SK-N-SH (cell line): ENCODE results near the gene EIF2S2. TPM values are rescaled to one million over a fixed set of nuclear protein-coding genes. Genes with fewer than 3 reads are reported as not detected.

Experiments
- CTCF ChIA-PET: fragments of 300-600, 350-600 bp; formaldehyde crosslinking; extraction: SDS; loops from one replicate; lab custom pipeline; 2021; lab: Yijun Ruan, JAX
- POLR2A ChIA-PET: fragments of 350-600 bp; sonication (Branson Sonifier 250); formaldehyde crosslinking; extraction: SDS; loops from one replicate; lab custom pipeline; 2020; ENCODE audit warnings: antibody characterized with exemption, inconsistent platforms; lab: Yijun Ruan, JAX
- DNase-seq: peaks from one replicate; pipeline ENCODE4 v3.0.0; 2012
- H2AFZ ChIP-seq: fragments of 200-600 bp; sonication (generic); 2 replicates; pipeline ENCODE4 v1.8.1; 2016; ENCODE audit warnings: antibody characterized with exemption, mild to moderate bottlenecking, low read depth
- H3F3A ChIP-seq: fragments of 200-600 bp; sonication (generic); replicated peaks from 2 replicates; pipeline ENCODE3; 2016; ENCODE audit warnings: antibody characterized with exemption, mild to moderate bottlenecking; ENCODE audit not compliant: insufficient read depth
- H3K27ac ChIP-seq, 2 experiments: fragments of 200-500 bp in 1 of 2; fragments of 200-600 bp in 1 of 2; sonication (Bioruptor generic) in 1 of 2; sonication (generic), shearing (Covaris generic) in 1 of 2; 2 replicates each; pipeline versions ENCODE4 v1.5.1 to v1.6.1; 2014 to 2016; ENCODE audit warnings: low read depth in 2 of 2, inconsistent platforms in 1 of 2, low read length in 1 of 2, mild to moderate bottlenecking in 1 of 2, mixed read lengths in 1 of 2
- H3K27me3 ChIP-seq: fragments of 200-600 bp; sonication (generic), shearing (Covaris generic); 2 replicates; pipeline ENCODE4 v1.6.1; 2016; ENCODE audit warnings: mixed run types; ENCODE audit not compliant: insufficient read depth
- H3K36me3 ChIP-seq, 2 experiments: fragments of 200-500 bp in 1 of 2; fragments of 200-600 bp in 1 of 2; sonication (Bioruptor generic) in 1 of 2; sonication (generic) in 1 of 2; replicated peaks in 1 of 2; 2 replicates each; pipeline versions ENCODE3 to v1.5.1; 2014 to 2016; ENCODE audit warnings: low read length in 1 of 2, mild to moderate bottlenecking in 1 of 2; ENCODE audit not compliant: insufficient read depth in 2 of 2, control insufficient read depth in 1 of 2
- H3K4me1 ChIP-seq, 2 experiments: fragments of 200-500 bp in 1 of 2; fragments of 200-600 bp in 1 of 2; sonication (Bioruptor generic) in 1 of 2; sonication (generic), shearing (Covaris generic) in 1 of 2; 2 replicates each; pipeline versions ENCODE4 v1.5.1 to v1.6.1; 2014 to 2016; ENCODE audit warnings: low read depth in 1 of 2, low read length in 1 of 2, mixed run types in 1 of 2; ENCODE audit not compliant: insufficient read depth in 2 of 2, control insufficient read depth in 1 of 2
- H3K4me2 ChIP-seq: fragments of 200-600 bp; sonication (generic), shearing (Covaris generic); 2 replicates; pipeline ENCODE4 v1.6.1; 2017; ENCODE audit warnings: mixed run types
- H3K4me3 ChIP-seq, 2 experiments: fragments of 200-500 bp in 1 of 2; fragments of 200-600 bp in 1 of 2; sonication (Bioruptor generic) in 1 of 2; sonication (generic), shearing (Covaris generic) in 1 of 2; 2 replicates each; pipeline versions ENCODE4 v1.5.1 to v1.8.1; 2014 to 2016; ENCODE audit warnings: low read depth in 2 of 2, inconsistent platforms in 1 of 2, low read length in 1 of 2, mild to moderate bottlenecking in 1 of 2, mixed read lengths in 1 of 2, moderate library complexity in 1 of 2
- H3K79me2 ChIP-seq: fragments of 200-600 bp; sonication (generic); 2 replicates; pipeline ENCODE4 v1.8.1; 2017; ENCODE audit warnings: mild to moderate bottlenecking; ENCODE audit not compliant: insufficient read depth
- H3K9ac ChIP-seq: fragments of 200-600 bp; sonication (generic); 2 replicates; pipeline ENCODE4 v1.6.1; 2017; ENCODE audit warnings: mixed run types
- H3K9me2 ChIP-seq: fragments of 200-600 bp; sonication (generic); 2 replicates; pipeline ENCODE4 v1.6.1; 2017; ENCODE audit warnings: mixed run types
- H3K9me3 ChIP-seq: fragments of 200-600 bp; sonication (generic); 2 replicates; pipeline ENCODE4 v1.6.1; 2017; ENCODE audit warnings: mixed run types, mild to moderate bottlenecking, moderate library complexity
- H4K20me1 ChIP-seq: fragments of 200-600 bp; sonication (generic); 2 replicates; pipeline ENCODE4 v1.6.1; 2017; ENCODE audit warnings: mild to moderate bottlenecking, mixed run types; ENCODE audit not compliant: insufficient read depth
- CHD2 ChIP-seq: fragments of 150-350 bp; IDR thresholded peaks from 2 replicates; pipeline ENCODE4 v1.6.1; 2018; ENCODE audit warnings: low read length; ENCODE audit not compliant: partially characterized antibody
- EP300 ChIP-seq, 2 experiments: IDR thresholded peaks; 2 replicates each; pipeline versions ENCODE4 v1.4.0 to v1.6.1; 2012; ENCODE audit warnings: borderline replicate concordance in 1 of 2, low read depth in 1 of 2, low read length in 1 of 2
- FOXJ3 ChIP-seq: sonication (generic); formaldehyde crosslinking; IDR thresholded peaks from 2 replicates; pipeline ENCODE4 v1.5.1; 2020; ENCODE audit warnings: mild to moderate bottlenecking, missing genetic modification reagents
- FOXM1 ChIP-seq: IDR thresholded peaks from 2 replicates; pipeline ENCODE4 v1.4.0; 2012; ENCODE audit warnings: low read depth, mild to moderate bottlenecking
- GABPA ChIP-seq: IDR thresholded peaks from 2 replicates; pipeline ENCODE4 v1.4.0; 2012; ENCODE audit warnings: low read depth, mild to moderate bottlenecking
- GATA2 ChIP-seq: sonication (generic); formaldehyde crosslinking; IDR thresholded peaks from 2 replicates; pipeline ENCODE4 v1.5.0; 2020; ENCODE audit warnings: mild to moderate bottlenecking, missing genetic modification reagents
- JUND ChIP-seq: IDR thresholded peaks from 2 replicates; pipeline ENCODE4 v1.4.0; 2012
- NFIC ChIP-seq: IDR thresholded peaks from 2 replicates; pipeline ENCODE4 v1.4.0; 2012; ENCODE audit warnings: borderline replicate concordance
- NRF1 ChIP-seq: IDR thresholded peaks from 2 replicates; pipeline ENCODE4 v1.6.1; 2012; ENCODE audit warnings: low read depth, mild to moderate bottlenecking, low read length
- RCOR1 ChIP-seq: fragments of 150-350 bp; IDR thresholded peaks from 2 replicates; pipeline ENCODE4 v1.6.1; 2017; ENCODE audit warnings: antibody characterized with exemption, low read length
- SIN3A ChIP-seq: IDR thresholded peaks from 2 replicates; pipeline ENCODE4 v1.6.1; 2012; ENCODE audit warnings: low read depth, mild to moderate bottlenecking, low read length, moderate library complexity, borderline replicate concordance
- SMC3 ChIP-seq: IDR thresholded peaks from 2 replicates; pipeline ENCODE4 v1.6.1; 2012; ENCODE audit warnings: low read depth, low read length, improper control_type of control experiment
- TCF12 ChIP-seq: IDR thresholded peaks from 2 replicates; pipeline ENCODE4 v1.4.0; 2012
- WGBS: methylation state at CpG from one replicate; pipeline ENCODE4 v1.1.6; 2017; ENCODE audit warnings: low lambda C conversion rate; 5-methylcytosine and 5-hydroxymethylcytosine counted together
- polyA plus RNA-seq, 3 experiments: library from polyadenylated mRNA; depleted of rRNA; stranded (reverse); fragments of >200 nt; gene quantifications; 2 replicates each; pipeline ENCODE4 v1.2.3, GENCODE V29; 2012
- TF ChIP-seq, protein P1 (sequence below): fragments of 150-350 bp; IDR thresholded peaks from 2 replicates; pipeline ENCODE4 v1.6.1; 2016; ENCODE audit warnings: mild to moderate bottlenecking, low read depth, low read length
- TF ChIP-seq, protein P2 (sequence below): IDR thresholded peaks from 2 replicates; pipeline ENCODE4 v1.4.0; 2012; ENCODE audit warnings: low read depth
- TF ChIP-seq, protein P3 (sequence below): IDR thresholded peaks from 2 replicates; pipeline ENCODE4; 2012

The EIF2S2 gene
- polyA plus RNA-seq, 1 of the 3 experiments (the other 2 are of a cell fraction): 50.7 TPM

DNA sequence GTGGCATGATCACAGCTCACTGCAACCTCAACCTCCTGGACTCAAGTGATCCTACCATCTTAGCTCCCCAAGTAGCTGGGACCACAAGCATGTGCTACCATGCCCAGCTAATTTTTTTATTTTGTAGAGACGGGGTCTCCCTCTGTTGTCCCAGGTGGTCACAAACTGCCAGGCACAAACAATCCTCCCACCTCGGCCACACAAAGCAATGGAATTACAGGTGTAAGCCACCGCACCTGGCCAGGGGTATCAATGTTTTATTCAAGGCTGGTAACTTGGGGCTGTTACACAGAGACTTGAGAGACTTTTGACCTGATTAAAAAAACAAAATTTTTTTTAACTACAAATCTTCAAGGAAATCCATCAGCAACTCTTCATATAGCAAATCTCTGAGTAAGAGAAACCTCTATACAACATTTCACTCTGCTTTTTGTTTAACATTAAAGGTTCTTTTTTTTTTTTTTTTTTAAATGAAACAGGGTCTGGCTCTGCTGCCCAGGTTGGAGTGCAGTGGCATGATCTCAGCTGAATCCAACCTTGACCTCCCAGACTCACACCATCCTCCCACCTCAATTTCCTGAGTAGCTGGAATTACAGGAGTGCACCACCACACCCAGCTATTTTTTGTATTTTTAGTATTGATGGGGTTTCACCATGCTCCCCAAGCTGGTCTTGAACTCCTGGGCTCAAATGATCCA lies 5.9 kb downstream of the EIF2S2 start:
- POLR2A ChIA-PET: interaction anchor here (0.5 to 0.6 kb wide), 2 partner anchors 10 to 122 kb away, joined by 3 to 4 read pairs; no protein-coding TSS in a partner anchor
- no peak for DNase-seq
- Histone ChIP-seq H4K20me1 (peaks cover 90% of the 10 kb centered on the region), H3K79me2 (peaks cover 100% of the 10 kb centered on the region), H3K9ac (no peak overlapping the region), H3K27me3 (no peaks in the 10 kb centered on the region), H3K27ac (no peak overlapping the region), H3K4me1 (peaks cover 5 to 21% of the 10 kb centered on the region in 2 experiments; a peak in 3 of 4 replicates), H3K4me3 (no peak overlapping the region), H3K9me3 (no peaks in the 10 kb centered on the region), H2AFZ (no peak overlapping the region), H3K4me2 (no peak overlapping the region), H3F3A (peaks cover 14% of the 10 kb centered on the region), H3K9me2 (no peaks in the 10 kb centered on the region), H3K36me3 (peaks cover 57 to 71% of the 10 kb centered on the region in 2 experiments)
- 100% methylated on average over 3 of the region's 3 CpGs for WGBS
- CTCF ChIA-PET: no interaction called here
- TF ChIP-seq FOXM1 (no peak), EP300 (IDR thresholded peaks at IDR 0.05; ENCODE audit: borderline replicate concordance in 1 of 2, low read depth in 1 of 2, low read length in 1 of 2) (no peak), TCF12 (no peak), GATA2 (no peak), GABPA (no peak), FOXJ3 (CRISPR knock-in tag) (no peak), NRF1 (no peak)

DNA sequence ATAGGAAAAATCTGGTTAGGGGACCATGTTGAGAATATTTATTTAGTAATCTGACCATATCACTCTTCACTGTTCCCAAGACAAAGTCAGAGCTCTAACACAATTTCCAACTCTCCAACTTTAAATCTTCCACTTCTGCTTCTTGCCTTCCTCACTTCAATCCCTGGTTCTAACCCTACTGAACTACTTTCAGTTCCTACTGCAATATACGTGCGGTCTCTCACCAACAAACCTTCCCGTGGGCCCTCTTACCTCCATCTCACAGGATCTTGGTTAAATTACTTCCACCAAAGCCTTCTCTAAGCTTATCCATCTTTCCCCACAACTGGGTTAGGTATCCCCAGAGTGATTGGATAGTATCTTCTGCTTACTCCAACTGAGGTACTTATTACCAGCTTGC lies 8.0 kb downstream of the EIF2S2 start:
- Histone ChIP-seq H3K4me3 (no peak overlapping the region), H3K27ac (no peak overlapping the region), H3K9me2 (no peaks in the 10 kb centered on the region), H3K9ac (no peak overlapping the region), H3K27me3 (no peaks in the 10 kb centered on the region), H2AFZ (no peak overlapping the region), H3K79me2 (peaks cover 97% of the 10 kb centered on the region), H3K4me2 (no peak overlapping the region), H4K20me1 (peaks cover 88% of the 10 kb centered on the region), H3K4me1 (peaks cover 0 to 14% of the 10 kb centered on the region in 2 experiments; a peak in 2 of 4 replicates), H3K9me3 (no peaks in the 10 kb centered on the region), H3F3A (peaks cover 19% of the 10 kb centered on the region), H3K36me3 (peaks cover 69 to 78% of the 10 kb centered on the region in 2 experiments)
- CTCF ChIA-PET: interaction anchor here (1.1 to 1.4 kb wide), 2 partner anchors 9 to 25 kb away, joined by 3 read pairs; no protein-coding TSS in a partner anchor
- TF ChIP-seq SMC3: no peak
- TF ChIP-seq CHD2: no peak
- TF ChIP-seq FOXJ3 (CRISPR knock-in tag): no peak
- TF ChIP-seq, protein P1, sequence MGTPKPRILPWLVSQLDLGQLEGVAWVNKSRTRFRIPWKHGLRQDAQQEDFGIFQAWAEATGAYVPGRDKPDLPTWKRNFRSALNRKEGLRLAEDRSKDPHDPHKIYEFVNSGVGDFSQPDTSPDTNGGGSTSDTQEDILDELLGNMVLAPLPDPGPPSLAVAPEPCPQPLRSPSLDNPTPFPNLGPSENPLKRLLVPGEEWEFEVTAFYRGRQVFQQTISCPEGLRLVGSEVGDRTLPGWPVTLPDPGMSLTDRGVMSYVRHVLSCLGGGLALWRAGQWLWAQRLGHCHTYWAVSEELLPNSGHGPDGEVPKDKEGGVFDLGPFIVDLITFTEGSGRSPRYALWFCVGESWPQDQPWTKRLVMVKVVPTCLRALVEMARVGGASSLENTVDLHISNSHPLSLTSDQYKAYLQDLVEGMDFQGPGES: no peak
- TF ChIP-seq JUND: no peak
- TF ChIP-seq RCOR1: no peak
- no peak for TF ChIP-seq NFIC
- TF ChIP-seq, protein P2, sequence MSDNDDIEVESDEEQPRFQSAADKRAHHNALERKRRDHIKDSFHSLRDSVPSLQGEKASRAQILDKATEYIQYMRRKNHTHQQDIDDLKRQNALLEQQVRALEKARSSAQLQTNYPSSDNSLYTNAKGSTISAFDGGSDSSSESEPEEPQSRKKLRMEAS: no peak
- TF ChIP-seq, protein P3, sequence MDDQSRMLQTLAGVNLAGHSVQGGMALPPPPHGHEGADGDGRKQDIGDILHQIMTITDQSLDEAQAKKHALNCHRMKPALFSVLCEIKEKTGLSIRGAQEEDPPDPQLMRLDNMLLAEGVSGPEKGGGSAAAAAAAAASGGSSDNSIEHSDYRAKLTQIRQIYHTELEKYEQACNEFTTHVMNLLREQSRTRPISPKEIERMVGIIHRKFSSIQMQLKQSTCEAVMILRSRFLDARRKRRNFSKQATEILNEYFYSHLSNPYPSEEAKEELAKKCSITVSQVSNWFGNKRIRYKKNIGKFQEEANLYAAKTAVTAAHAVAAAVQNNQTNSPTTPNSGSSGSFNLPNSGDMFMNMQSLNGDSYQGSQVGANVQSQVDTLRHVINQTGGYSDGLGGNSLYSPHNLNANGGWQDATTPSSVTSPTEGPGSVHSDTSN: no peak
- TF ChIP-seq SIN3A: no peak
- POLR2A ChIA-PET: no interaction called here
- 97% methylated on average over 3 of the region's 3 CpGs for WGBS
- no peak for DNase-seq
